Measurements from ENCODE around the gene GALNT5.
"Not testable (repeated sequence)": the region's sequence is repeated elsewhere in the genome, so short reads cannot be mapped to it uniquely, and the experiment has no call there.

The GALNT5 gene

GRCh38 chr2:157269060-157269459, 11.6 kb downstream of the GALNT5 start:
- no peak for TF ChIP-seq CTCF (IDR thresholded peaks at IDR 0.05; ENCODE audit: extremely low read depth, missing control alignments)

GRCh38 chr2:157269922-157270321, 12.4 kb downstream of the GALNT5 start:
- no peak for TF ChIP-seq CTCF (IDR thresholded peaks at IDR 0.05; ENCODE audit: extremely low read depth, missing control alignments)
- DNase-seq (ENCODE audit: low spot score): no peak

More at GRCh38 chr2:157269060-157269459, 11.6 kb downstream of the GALNT5 start:
- no peak for DNase-seq (ENCODE audit: low spot score)

GRCh38 chr2:157271590-157272203, 14.2 kb downstream of the GALNT5 start:
- DNase-seq (ENCODE audit: low spot score): no peak

GRCh38 chr2:157279311-157279710, 21.8 kb downstream of the GALNT5 start:
- not testable (repeated sequence) for DNase-seq (ENCODE audit: low spot score)

More at GRCh38 chr2:157271590-157272203, 14.2 kb downstream of the GALNT5 start:
- no peak for TF ChIP-seq CTCF (IDR thresholded peaks at IDR 0.05; ENCODE audit: extremely low read depth, missing control alignments)

- no peak for TF ChIP-seq CTCF (IDR thresholded peaks at IDR 0.05; ENCODE audit: extremely low read depth, missing control alignments)
- DNase-seq (ENCODE audit: low spot score): no peak
Observed at GRCh38 chr2:157281316-157281715, 23.8 kb downstream of the GALNT5 start.

- DNase-seq (ENCODE audit: low spot score): no peak
- TF ChIP-seq CTCF (IDR thresholded peaks at IDR 0.05; ENCODE audit: extremely low read depth, missing control alignments): no peak
Observed at GRCh38 chr2:157283468-157283867, 26.0 kb downstream of the GALNT5 start.

GRCh38 chr2:157287160-157287559, 29.7 kb downstream of the GALNT5 start:
- TF ChIP-seq CTCF (IDR thresholded peaks at IDR 0.05; ENCODE audit: extremely low read depth, missing control alignments): no peak
- DNase-seq (ENCODE audit: low spot score): no peak

GRCh38 chr2:157290525-157290924, 33.0 kb downstream of the GALNT5 start:
- TF ChIP-seq CTCF (IDR thresholded peaks at IDR 0.05; ENCODE audit: extremely low read depth, missing control alignments): no peak
- no peak for DNase-seq (ENCODE audit: low spot score)

Data from GM20000 (cell line).